ENCODE measurements around the gene TIMP2. TPM values are rescaled to one million over a fixed set of nuclear protein-coding genes. Genes with fewer than 3 reads are reported as not detected.

Gene TIMP2
- total and polyA plus RNA-seq, 2 experiments from 2014 or later = 10.6 to 22.5 TPM

DNA sequence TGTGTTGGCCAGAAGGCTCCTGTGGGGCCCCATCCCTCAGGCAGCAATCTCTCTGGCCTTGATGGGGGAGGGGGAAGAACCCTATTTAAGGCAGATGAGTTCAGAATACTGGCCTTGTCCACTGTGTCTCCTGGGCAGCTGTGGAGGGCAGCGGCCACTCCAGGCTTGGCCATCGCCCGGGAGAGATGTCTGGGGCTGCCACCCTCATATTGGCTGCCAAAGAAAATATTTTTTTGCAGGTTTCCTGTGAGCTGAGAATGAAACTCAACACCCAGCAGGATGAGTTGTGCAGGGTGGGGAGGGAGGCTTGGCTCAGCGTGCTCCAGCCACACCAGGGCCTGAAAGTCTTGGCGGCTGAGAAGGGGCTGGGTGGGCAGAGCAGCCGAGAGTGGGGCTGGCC, 14.4 kb upstream of the TIMP2 start:
- ATAC-seq = no peak
- TF ChIP-seq EZH2 (IDR thresholded peaks at IDR 0.05; ENCODE audit: low read depth, unreplicated experiment) = no peak
- no peaks in the 10 kb centered on the region for H3K4me1 ChIP-seq (ENCODE audit: insufficient read depth)
- Mint-ChIP-seq H3K9me3 (no peaks in the 10 kb centered on the region; the same call in 2 of the 3 replicates), H3K4me1 (peaks cover 4% of the 10 kb centered on the region; the same call in 2 of the 3 replicates), H3K4me3 (no peak overlapping the region), H3K27ac (no peak overlapping the region), H3K36me3 (ENCODE audit: low read depth) (no peaks in the 10 kb centered on the region), H3K27me3 (ENCODE audit: insufficient read depth, low read depth, poor library complexity) (peaks cover 17% of the 10 kb centered on the region)
- H3F3A ChIP-seq (replicated peaks; ENCODE audit: low read depth) = no peaks in the 10 kb centered on the region
- no peak overlapping the region for H3K27ac ChIP-seq (ENCODE audit: low read depth)
- H3K36me3 ChIP-seq (ENCODE audit: insufficient read depth) = no peaks in the 10 kb centered on the region
- no peak overlapping the region for H2AFZ ChIP-seq
- H3K4me3 ChIP-seq = no peak overlapping the region
- no peaks in the 10 kb centered on the region for H3K9me2 ChIP-seq (ENCODE audit: insufficient read depth)
- H3K27me3 ChIP-seq (ENCODE audit: insufficient read depth) = no peaks in the 10 kb centered on the region
- H4K20me1 ChIP-seq (replicated peaks; ENCODE audit: insufficient read depth) = no peaks in the 10 kb centered on the region
- H3K79me2 ChIP-seq (replicated peaks; ENCODE audit: insufficient read depth) = no peaks in the 10 kb centered on the region
- DNase-seq (ENCODE audit: low spot score) = no peak
- H3K4me2 ChIP-seq = no peak overlapping the region

DNA sequence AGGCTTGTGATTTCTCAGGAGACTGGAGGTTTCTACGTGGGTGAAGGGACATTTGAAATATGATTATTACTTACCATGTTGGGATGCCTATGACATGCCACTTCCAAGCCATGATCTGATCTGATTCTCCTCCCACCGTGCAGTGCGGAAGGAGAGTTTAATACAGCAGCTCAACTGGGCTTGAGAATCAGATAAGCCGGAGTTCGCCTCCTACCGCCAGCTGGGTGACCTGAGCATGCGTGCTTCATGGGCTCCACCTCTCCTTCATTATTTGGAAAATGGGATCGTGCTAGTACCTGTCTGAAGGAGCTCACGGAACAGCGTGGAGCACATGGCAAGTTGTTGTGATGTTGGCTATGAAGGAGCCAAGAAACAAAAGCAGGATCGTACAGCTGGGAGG, 12.4 kb upstream of the TIMP2 start:
- Mint-ChIP-seq H3K4me1 (peaks cover 14% of the 10 kb centered on the region), H3K36me3 (ENCODE audit: low read depth) (no peaks in the 10 kb centered on the region), H3K9me3 (no peaks in the 10 kb centered on the region; the same call in 2 of the 3 replicates), H3K27ac (no peak overlapping the region), H3K4me3 (no peak overlapping the region), H3K27me3 (ENCODE audit: insufficient read depth, low read depth, poor library complexity) (peaks cover 10% of the 10 kb centered on the region)
- Histone ChIP-seq H3K4me1 (ENCODE audit: insufficient read depth) (peaks cover 3% of the 10 kb centered on the region; the same call in 1 of the 2 replicates), H3K9me2 (ENCODE audit: insufficient read depth) (no peaks in the 10 kb centered on the region), H3K4me3 (no peak overlapping the region), H3K27me3 (ENCODE audit: insufficient read depth) (no peaks in the 10 kb centered on the region), H3K4me2 (no peak overlapping the region), H3K27ac (ENCODE audit: low read depth) (no peak overlapping the region), H3K36me3 (ENCODE audit: insufficient read depth) (no peaks in the 10 kb centered on the region), H3F3A (replicated peaks; ENCODE audit: low read depth) (no peaks in the 10 kb centered on the region), H4K20me1 (replicated peaks; ENCODE audit: insufficient read depth) (no peaks in the 10 kb centered on the region), H3K79me2 (replicated peaks; ENCODE audit: insufficient read depth) (no peaks in the 10 kb centered on the region), H2AFZ (no peak overlapping the region)
- no peak for ATAC-seq
- no peak for DNase-seq (ENCODE audit: low spot score)
- TF ChIP-seq ETS1 (IDR thresholded peaks at IDR 0.05) (no peak), CTCF (conservative IDR thresholded peaks at IDR 0.05; ENCODE audit: low read depth in 2 of 2) (0 out of 4 replicates have a peak, but pooled peaks of 1 of the 2 experiments have one; percentile 1), POLR2AphosphoS5 (IDR thresholded peaks at IDR 0.05; ENCODE audit: low read depth) (no peak), ZNF331 (CRISPR knock-in tag; IDR thresholded peaks at IDR 0.05; ENCODE audit: low read depth) (no peak)

- Histone ChIP-seq H3K4me2 (no peak overlapping the region), H3F3A (replicated peaks; ENCODE audit: low read depth) (no peaks in the 10 kb centered on the region)
- TF ChIP-seq CTCF (conservative IDR thresholded peaks at IDR 0.05; ENCODE audit: low read depth in 2 of 2) (no peak), STAT1 (IDR thresholded peaks at IDR 0.05; ENCODE audit: unreplicated experiment) (no peak), REST (IDR thresholded peaks at IDR 0.05; ENCODE audit: unreplicated experiment) (no peak)
These were observed 10.5 kb upstream of the TIMP2 start for GRCh38 chr17:78935419-78936323.

More at GRCh38 chr17:78935419-78936323, 10.5 kb upstream of the TIMP2 start:
- no peaks in the 10 kb centered on the region for H3K36me3 Mint-ChIP-seq (ENCODE audit: low read depth)
- Histone ChIP-seq H2AFZ (no peak overlapping the region), H3K27me3 (ENCODE audit: insufficient read depth) (no peaks in the 10 kb centered on the region), H3K4me3 (no peak overlapping the region), H3K9me2 (ENCODE audit: insufficient read depth) (no peaks in the 10 kb centered on the region), H3K79me2 (replicated peaks; ENCODE audit: insufficient read depth) (no peaks in the 10 kb centered on the region), H3K27ac (ENCODE audit: low read depth) (no peak overlapping the region), H3K4me1 (ENCODE audit: insufficient read depth) (peaks cover 3% of the 10 kb centered on the region; the same call in 1 of the 2 replicates), H3K36me3 (ENCODE audit: insufficient read depth) (no peaks in the 10 kb centered on the region), H4K20me1 (replicated peaks; ENCODE audit: insufficient read depth) (no peaks in the 10 kb centered on the region)
- H3K4me3 Mint-ChIP-seq = no peak overlapping the region
- no peaks in the 10 kb centered on the region for H3K9me3 Mint-ChIP-seq
- ATAC-seq (no peak), DNase-seq (ENCODE audit: low spot score) (no peak)
- peaks cover 10% of the 10 kb centered on the region for H3K27me3 Mint-ChIP-seq (ENCODE audit: insufficient read depth, low read depth, poor library complexity)
- peaks cover 14% of the 10 kb centered on the region for H3K4me1 Mint-ChIP-seq
- no peak overlapping the region for H3K27ac Mint-ChIP-seq

Measured in GM23338 (cell line).